K562 (cell line): ENCODE data around the gene FTO. TPM values are rescaled to one million over a fixed set of nuclear protein-coding genes. Genes with fewer than 3 reads are reported as not detected.

Experiments used
- ATAC-seq: fragments of 200-7000 bp; cut with Tn5 transposase; 3 replicates; pipeline ENCODE4 v1.9.1; 2020; ENCODE audit warnings: moderate library complexity
- BruUV-seq: library from RNA; stranded (reverse); fragments of 400-500 nt; replicated peaks from 2 replicates; lab custom pipeline; 2021; lab: Mats Ljungman, UMichigan
- CTCF ChIA-PET: fragments of 300-600 bp; formaldehyde crosslinking; extraction: SDS; loops from one replicate; lab custom pipeline; 2021; ENCODE audit warnings: low intra/inter-chr PET ratio; lab: Yijun Ruan, JAX
- POLR2A ChIA-PET: fragments of 300-600, 350-650 bp; sonication (Branson Sonifier 250); formaldehyde crosslinking; extraction: SDS; loops from one replicate; lab custom pipeline; 2021; ENCODE audit warnings: antibody characterized with exemption, inconsistent platforms; lab: Yijun Ruan, JAX
- DNase-seq, 4 experiments: peaks; one replicate each; pipeline versions ENCODE4 v3.0.0 to v3.0.0-alpha.2; 2011 to 2018; ENCODE audit warnings: low spot score in 3 of 4, mixed read lengths in 3 of 4; ENCODE audit errors: extremely low read depth in 1 of 4
- FAIRE-seq: peaks from 2 replicates; lab custom pipeline; 2011; peaks lifted over from hg19 to GRCh38; lab: Jason Lieb, UNC
- H2AFZ ChIP-seq: 2 replicates; pipeline ENCODE4 v1.6.0; 2011; ENCODE audit warnings: low read depth, low read length, control low read depth, inconsistent platforms
- H3K27ac ChIP-seq: fragments of 200-600 bp; 3 replicates; pipeline ENCODE4 v1.8.0; 2011; ENCODE audit warnings: low read depth, mild to moderate bottlenecking, control low read depth, inconsistent platforms, low read length, moderate library complexity, mixed read lengths; ENCODE audit errors: extremely low read depth
- H3K27me3 ChIP-seq, 2 experiments: fragments of 300-600 bp in 1 of 2; 2 replicates in 1 of 2; 3 replicates in 1 of 2; pipeline versions ENCODE4 v1.6.0 to v1.8.0; 2011; ENCODE audit warnings: inconsistent platforms in 2 of 2, low read length in 2 of 2, mild to moderate bottlenecking in 1 of 2, mixed read lengths in 1 of 2, moderate library complexity in 1 of 2; ENCODE audit not compliant: control insufficient read depth in 2 of 2, insufficient read depth in 2 of 2
- H3K36me3 ChIP-seq: fragments of 300-600 bp; 3 replicates; pipeline ENCODE4 v1.8.0; 2011; ENCODE audit warnings: mild to moderate bottlenecking, low read length, inconsistent platforms; ENCODE audit not compliant: control insufficient read depth, insufficient read depth
- H3K4me1 ChIP-seq, 2 experiments: fragments of 200-600 bp in 1 of 2; replicated peaks in 1 of 2; 2 replicates in 1 of 2; 3 replicates in 1 of 2; pipeline versions ENCODE4 v1.5.1 to v1.8.0; 2011; ENCODE audit warnings: inconsistent platforms in 2 of 2, low read length in 2 of 2, mild to moderate bottlenecking in 1 of 2, mixed read lengths in 1 of 2, moderate library complexity in 1 of 2; ENCODE audit not compliant: control insufficient read depth in 2 of 2, insufficient read depth in 2 of 2
- H3K4me2 ChIP-seq: 2 replicates; pipeline ENCODE4 v1.6.1; 2011; ENCODE audit warnings: low read length, control low read depth, inconsistent platforms, mixed read lengths; ENCODE audit not compliant: insufficient read depth
- H3K4me3 ChIP-seq: fragments of 200-600 bp; sonication (generic), shearing (Covaris generic); 2 replicates; pipeline ENCODE4 v1.5.1; 2016; ENCODE audit warnings: control low read depth, inconsistent platforms
- H3K79me2 ChIP-seq: fragments of 200-600 bp; 3 replicates; pipeline ENCODE4 v1.8.0; 2011; ENCODE audit warnings: low read length, inconsistent platforms; ENCODE audit not compliant: control insufficient read depth, insufficient read depth
- H3K9ac ChIP-seq, 2 experiments: 2 replicates each; pipeline versions ENCODE4 v1.6.0 to v1.6.1; 2011; ENCODE audit warnings: low read depth in 2 of 2, low read length in 2 of 2, control low read depth in 1 of 2, inconsistent platforms in 1 of 2, mild to moderate bottlenecking in 1 of 2, mixed read lengths in 1 of 2; ENCODE audit not compliant: insufficient read depth in 1 of 2
- H3K9me1 ChIP-seq: one replicate; pipeline ENCODE4 v1.6.0; 2011; ENCODE audit warnings: inconsistent platforms, mild to moderate bottlenecking, low read length, moderate library complexity; ENCODE audit not compliant: control insufficient read depth, insufficient read depth
- H3K9me3 ChIP-seq: replicated peaks from 2 replicates; pipeline ENCODE4 v1.5.1; 2011; ENCODE audit warnings: low read depth, low read length, inconsistent platforms; ENCODE audit not compliant: control insufficient read depth, insufficient read depth
- H4K20me1 ChIP-seq: replicated peaks from 2 replicates; pipeline ENCODE4 v1.6.1; 2011; ENCODE audit warnings: low read length, inconsistent platforms, mixed read lengths; ENCODE audit not compliant: control insufficient read depth, insufficient read depth
- CC2D1A ChIP-seq: fragments of 450-650 bp; IDR thresholded peaks from 2 replicates; pipeline ENCODE4 v1.6.1; 2017; ENCODE audit warnings: mild to moderate bottlenecking
- CHD1 ChIP-seq: fragments of 200-600 bp; sonication (generic); IDR thresholded peaks from one replicate; pipeline ENCODE4 v1.6.1; 2012; ENCODE audit warnings: mild to moderate bottlenecking, moderate library complexity, low read length, inconsistent platforms
- KDM1A ChIP-seq, 2 experiments: fragments of 450-650 bp; IDR thresholded peaks; 2 replicates each; pipeline ENCODE4 v1.6.1; 2016; ENCODE audit warnings: mild to moderate bottlenecking in 2 of 2
- LARP7 ChIP-seq: fragments of 450-650 bp; IDR thresholded peaks from 2 replicates; pipeline ENCODE4 v1.6.1; 2016
- POLR2AphosphoS2 ChIP-seq: IDR thresholded peaks from 2 replicates; pipeline ENCODE4 v1.6.1; 2012; ENCODE audit warnings: low read length, improper control_type of control experiment
- RCOR1 ChIP-seq, 2 experiments: IDR thresholded peaks; 2 replicates each; pipeline ENCODE4 v1.6.1; 2012; ENCODE audit warnings: low read depth in 2 of 2, low read length in 2 of 2, borderline replicate concordance in 1 of 2, improper control_type of control experiment in 1 of 2
- XRCC3 ChIP-seq: fragments of 450-650 bp; IDR thresholded peaks from 2 replicates; pipeline ENCODE4 v1.6.1; 2017; ENCODE audit warnings: mild to moderate bottlenecking, moderate library complexity
- ZNF589 ChIP-seq: fragments of 200-800 bp; sonication (Bioruptor generic); IDR thresholded peaks from 2 replicates; pipeline ENCODE4 v1.6.1; 2016; ENCODE audit warnings: low read depth, missing genetic modification characterization, missing compliant biosample characterization
- WGBS: fragments of 100-300 bp; shearing (Covaris generic); methylation state at CpG from one replicate; pipeline ENCODE4 v1.1.6; 2016; ENCODE audit warnings: low coverage, mixed read lengths; ENCODE audit not compliant: insufficient coverage; ENCODE audit errors: missing lambda C conversion rate; 5-methylcytosine and 5-hydroxymethylcytosine counted together
- in situ Hi-C: fragments of 300-500 bp; cut with MboI; formaldehyde crosslinking; loops from 4 replicates; pipeline ENCODE4 v1.15.0; 2018; ENCODE audit warnings: inconsistent platforms, mixed read lengths
- intact Hi-C: fragments of 100-400 bp; cut with micrococcal nuclease; formaldehyde crosslinking; loops from 2 replicates; pipeline ENCODE4 v1.14.2; 2022
- polyA plus RNA-seq, 8 experiments: library from polyadenylated mRNA; depleted of rRNA in 4 of 8; stranded (reverse) in 5 of 8; unstranded in 3 of 8; fragments of >200 nt; fragmentation: Nextera tagmentation in 2 of 8; fragmentation: Illumina TruSeq in 1 of 8; extraction: Ambion mirVana in 2 of 8; extraction: Trizol in 1 of 8; gene quantifications; 2 replicates each; pipeline versions ENCODE4 v1.2.1 to v1.2.3, GENCODE V29; 2011 to 2014; ENCODE audit warnings: inconsistent platforms in 1 of 8, missing spikeins in 1 of 8
- total RNA-seq, 7 experiments: library from RNA; depleted of rRNA in 6 of 7; stranded (reverse); fragments of >200 nt in 6 of 7; fragmentation: Illumina TruSeq in 2 of 7; extraction: Trizol in 2 of 7; gene quantifications; 2 replicates each; pipeline versions ENCODE4 v1.2.1 to v1.2.3, GENCODE V29; 2011 to 2021; ENCODE audit warnings: low replicate concordance in 1 of 7
- TF ChIP-seq, protein P1 (sequence below): sonication (generic); formaldehyde crosslinking; IDR thresholded peaks from 2 replicates; pipeline ENCODE4 v1.5.0; 2020; ENCODE audit warnings: missing genetic modification reagents
- TF ChIP-seq, protein P2 (sequence below), 2 experiments: fragments of 450-650 bp; IDR thresholded peaks; 2 replicates each; pipeline ENCODE4 v1.6.1; 2016; ENCODE audit warnings: mild to moderate bottlenecking in 2 of 2, borderline replicate concordance in 1 of 2, low read depth in 1 of 2, moderate library complexity in 1 of 2
- TF ChIP-seq, protein P3 (sequence below): IDR thresholded peaks from 2 replicates; pipeline ENCODE4 v1.6.1; 2014; ENCODE audit warnings: antibody characterized with exemption

The FTO gene
- total and polyA plus RNA-seq, 9 of the 15 experiments (the other 6 are each of a cell fraction or from before 2014, with no cell fraction given), result 11.3 to 27.7 (median 25.5) TPM

DNA sequence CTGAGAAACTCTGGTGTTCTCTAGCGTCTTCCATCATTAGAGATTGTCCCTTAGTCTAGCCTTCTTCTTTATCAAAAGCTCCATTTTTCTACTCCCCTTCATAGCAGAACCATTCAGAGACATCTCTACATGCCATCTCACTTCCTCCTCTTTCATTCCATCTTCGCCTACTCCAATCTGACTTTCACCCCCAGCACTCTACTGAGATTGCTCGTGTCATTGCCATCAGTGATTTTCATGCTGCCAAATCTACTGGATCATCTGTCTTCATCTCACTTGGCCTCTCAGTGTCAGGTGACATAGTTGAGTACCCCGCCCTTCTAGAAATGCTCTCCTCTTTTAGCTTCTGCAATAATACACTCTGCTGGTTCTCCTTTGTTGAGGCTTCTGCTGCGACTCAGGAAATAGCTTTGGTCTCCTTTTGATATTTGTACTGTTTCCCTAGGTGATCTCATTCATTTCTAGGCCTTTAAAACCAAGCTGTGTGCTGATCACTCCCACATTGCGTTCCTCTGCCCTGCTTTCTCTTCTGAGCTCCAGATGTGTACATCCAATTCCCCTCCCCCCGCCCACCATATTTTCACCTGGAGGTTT lies 119.1 kb downstream of the FTO start:
- Histone ChIP-seq H3K9me1 (no peaks in the 10 kb centered on the region), H3K9me3 (no peaks in the 10 kb centered on the region), H3K4me2 (no peak overlapping the region), H3K9ac (no peak overlapping the region), H2AFZ (no peak overlapping the region), H3K36me3 (no peaks in the 10 kb centered on the region), H4K20me1 (no peaks in the 10 kb centered on the region), H3K79me2 (no peaks in the 10 kb centered on the region), H3K27ac (no peak overlapping the region), H3K4me3 (no peak overlapping the region), H3K4me1 (no peaks in the 10 kb centered on the region), H3K27me3 (no peaks in the 10 kb centered on the region)
- no TSS peak for BruUV-seq
- DNase-seq, result no peak
- no peak for FAIRE-seq
- intact Hi-C loops (no loop called here), in situ Hi-C loops (no loop called here)
- CTCF ChIA-PET, result no interaction called here
- POLR2A ChIA-PET, result interaction anchor here (0.6 kb wide), 1 partner anchor 291 kb away, joined by 3 read pairs; no protein-coding TSS in a partner anchor
- no peak for ATAC-seq
- 12% methylated on average over 7 of the region's 7 CpGs for WGBS
- TF ChIP-seq ZNF589 (CRISPR knock-in tag), result no peak
- TF ChIP-seq RCOR1 (IDR thresholded peaks at IDR 0.05; ENCODE audit: borderline replicate concordance in 1 of 2, low read depth in 2 of 2, low read length in 2 of 2), result peak in 1 of 2 experiments; percentile 38; a peak in 1 of 4 replicates
- TF ChIP-seq, protein P1, sequence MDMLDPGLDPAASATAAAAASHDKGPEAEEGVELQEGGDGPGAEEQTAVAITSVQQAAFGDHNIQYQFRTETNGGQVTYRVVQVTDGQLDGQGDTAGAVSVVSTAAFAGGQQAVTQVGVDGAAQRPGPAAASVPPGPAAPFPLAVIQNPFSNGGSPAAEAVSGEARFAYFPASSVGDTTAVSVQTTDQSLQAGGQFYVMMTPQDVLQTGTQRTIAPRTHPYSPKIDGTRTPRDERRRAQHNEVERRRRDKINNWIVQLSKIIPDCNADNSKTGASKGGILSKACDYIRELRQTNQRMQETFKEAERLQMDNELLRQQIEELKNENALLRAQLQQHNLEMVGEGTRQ, result no peak
- no peak for TF ChIP-seq POLR2AphosphoS2
- TF ChIP-seq, protein P2, sequence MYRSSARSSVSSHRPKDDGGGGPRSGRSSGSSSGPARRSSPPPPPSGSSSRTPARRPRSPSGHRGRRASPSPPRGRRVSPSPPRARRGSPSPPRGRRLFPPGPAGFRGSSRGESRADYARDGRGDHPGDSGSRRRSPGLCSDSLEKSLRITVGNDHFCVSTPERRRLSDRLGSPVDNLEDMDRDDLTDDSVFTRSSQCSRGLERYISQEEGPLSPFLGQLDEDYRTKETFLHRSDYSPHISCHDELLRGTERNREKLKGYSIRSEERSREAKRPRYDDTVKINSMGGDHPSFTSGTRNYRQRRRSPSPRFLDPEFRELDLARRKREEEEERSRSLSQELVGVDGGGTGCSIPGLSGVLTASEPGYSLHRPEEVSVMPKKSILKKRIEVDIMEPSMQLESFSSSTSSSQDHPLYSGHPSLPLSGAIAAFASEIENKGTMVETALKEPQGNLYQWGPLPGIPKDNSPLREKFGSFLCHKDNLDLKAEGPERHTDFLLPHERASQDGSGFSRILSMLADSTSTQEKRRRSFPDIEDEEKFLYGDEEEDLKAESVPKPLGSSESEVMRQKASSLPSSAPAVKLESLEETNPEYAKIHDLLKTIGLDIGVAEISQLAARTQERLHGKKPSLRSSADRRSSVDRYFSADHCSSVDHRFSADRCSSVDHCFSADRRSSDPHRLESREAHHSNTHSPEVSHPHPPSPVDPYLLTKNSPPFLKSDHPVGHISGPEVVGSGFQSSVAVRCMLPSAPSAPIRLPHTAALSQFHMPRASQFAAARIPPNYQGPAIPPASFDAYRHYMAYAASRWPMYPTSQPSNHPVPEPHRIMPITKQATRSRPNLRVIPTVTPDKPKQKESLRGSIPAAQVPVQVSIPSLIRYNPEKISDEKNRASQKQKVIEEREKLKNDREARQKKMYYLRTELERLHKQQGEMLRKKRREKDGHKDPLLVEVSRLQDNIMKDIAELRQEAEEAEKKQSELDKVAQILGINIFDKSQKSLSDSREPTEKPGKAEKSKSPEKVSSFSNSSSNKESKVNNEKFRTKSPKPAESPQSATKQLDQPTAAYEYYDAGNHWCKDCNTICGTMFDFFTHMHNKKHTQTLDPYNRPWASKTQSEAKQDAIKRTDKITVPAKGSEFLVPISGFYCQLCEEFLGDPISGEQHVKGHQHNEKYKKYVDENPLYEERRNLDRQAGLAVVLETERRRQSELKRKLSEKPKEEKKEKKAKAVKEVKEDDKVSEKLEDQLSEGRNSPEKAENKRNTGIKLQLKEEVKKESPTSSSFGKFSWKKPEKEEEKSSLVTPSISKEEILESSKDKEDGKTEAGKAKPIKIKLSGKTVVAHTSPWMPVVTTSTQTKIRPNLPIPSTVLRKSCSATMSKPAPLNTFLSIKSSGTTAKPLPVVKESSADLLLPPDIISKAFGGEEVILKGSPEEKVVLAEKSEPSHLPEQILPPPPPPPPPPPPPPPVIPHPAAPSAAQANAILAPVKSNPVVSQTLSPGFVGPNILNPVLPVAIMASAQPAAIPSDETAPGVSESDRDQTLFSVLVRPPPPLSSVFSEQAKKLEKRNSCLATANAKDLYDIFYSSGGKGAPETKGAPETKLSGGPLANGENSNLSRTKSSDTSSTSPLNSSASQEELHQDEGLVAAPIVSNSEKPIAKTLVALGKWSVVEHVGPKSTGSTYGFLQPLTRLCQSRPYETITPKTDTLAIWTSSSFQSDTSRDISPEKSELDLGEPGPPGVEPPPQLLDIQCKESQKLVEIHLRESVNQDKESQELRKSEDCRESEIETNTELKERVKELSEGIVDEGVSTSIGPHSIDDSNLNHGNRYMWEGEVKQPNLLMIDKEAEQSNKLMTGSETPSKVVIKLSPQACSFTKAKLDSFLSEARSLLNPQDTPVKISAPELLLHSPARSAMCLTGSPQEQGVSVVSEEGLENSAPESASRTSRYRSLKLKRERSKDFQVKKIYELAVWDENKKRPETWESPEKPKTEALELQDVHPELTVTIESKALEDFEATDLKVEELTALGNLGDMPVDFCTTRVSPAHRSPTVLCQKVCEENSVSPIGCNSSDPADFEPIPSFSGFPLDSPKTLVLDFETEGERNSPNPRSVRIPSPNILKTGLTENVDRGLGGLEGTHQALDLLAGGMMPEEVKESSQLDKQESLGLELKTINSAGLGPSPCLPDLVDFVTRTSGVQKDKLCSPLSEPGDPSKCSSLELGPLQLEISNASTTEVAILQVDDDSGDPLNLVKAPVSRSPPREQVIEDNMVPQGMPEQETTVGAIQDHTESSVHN (IDR thresholded peaks at IDR 0.05; ENCODE audit: borderline replicate concordance in 1 of 2, low read depth in 1 of 2), result no peak
- no peak for TF ChIP-seq CHD1
- TF ChIP-seq, protein P3, sequence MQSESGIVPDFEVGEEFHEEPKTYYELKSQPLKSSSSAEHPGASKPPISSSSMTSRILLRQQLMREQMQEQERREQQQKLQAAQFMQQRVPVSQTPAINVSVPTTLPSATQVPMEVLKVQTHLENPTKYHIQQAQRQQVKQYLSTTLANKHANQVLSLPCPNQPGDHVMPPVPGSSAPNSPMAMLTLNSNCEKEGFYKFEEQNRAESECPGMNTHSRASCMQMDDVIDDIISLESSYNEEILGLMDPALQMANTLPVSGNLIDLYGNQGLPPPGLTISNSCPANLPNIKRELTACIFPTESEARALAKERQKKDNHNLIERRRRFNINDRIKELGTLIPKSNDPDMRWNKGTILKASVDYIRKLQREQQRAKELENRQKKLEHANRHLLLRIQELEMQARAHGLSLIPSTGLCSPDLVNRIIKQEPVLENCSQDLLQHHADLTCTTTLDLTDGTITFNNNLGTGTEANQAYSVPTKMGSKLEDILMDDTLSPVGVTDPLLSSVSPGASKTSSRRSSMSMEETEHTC, result no peak
- TF ChIP-seq LARP7, result no peak
- no peak for TF ChIP-seq CC2D1A
- no peak for TF ChIP-seq XRCC3
- peak; percentile 75 to 80 for TF ChIP-seq KDM1A (IDR thresholded peaks at IDR 0.05)
